ENCODE measurements around the gene ADAM33.

DNA sequence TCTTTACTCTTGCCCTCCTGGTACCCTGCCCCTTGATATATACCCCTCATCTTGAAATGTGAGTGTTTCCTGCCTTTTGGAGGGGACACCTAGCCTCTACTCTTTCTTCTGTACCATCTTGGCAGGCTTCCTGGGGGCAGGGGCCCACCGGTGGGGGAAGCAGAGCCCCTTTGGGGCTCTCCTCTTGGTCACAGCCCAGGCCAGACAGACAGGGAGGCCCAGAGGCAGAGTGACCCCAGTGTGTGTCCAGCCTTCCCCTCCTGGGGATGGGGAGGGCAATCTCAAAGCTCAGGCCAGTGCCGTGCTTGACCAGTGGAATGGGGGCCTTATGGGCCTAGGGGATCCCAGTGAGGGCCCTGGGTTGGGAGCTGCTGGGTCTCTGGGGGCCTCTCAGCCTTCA is 3.6 kb downstream of the ADAM33 start:
- TF ChIP-seq SUZ12 (IDR thresholded peaks at IDR 0.05; ENCODE audit: low read length) (no peak), ASH2L (IDR thresholded peaks at IDR 0.05; ENCODE audit: low read length) (no peak), POLR2A (IDR thresholded peaks at IDR 0.05; ENCODE audit: control extremely low read depth in 1 of 2, low read depth in 2 of 2, low read length in 2 of 2) (no peak), EZH2 (IDR thresholded peaks at IDR 0.05; ENCODE audit: low read depth, low read length, severe bottlenecking) (no peak), SP1 (IDR thresholded peaks at IDR 0.05; ENCODE audit: low read depth, low read length) (no peak), RNF2 (IDR thresholded peaks at IDR 0.05; ENCODE audit: borderline replicate concordance, low read depth, low read length, missing control alignments, poor library complexity, severe bottlenecking) (no peak), EGR1 (IDR thresholded peaks at IDR 0.05; ENCODE audit: borderline replicate concordance, low read depth, low read length) (no peak)
- TF ChIP-seq, protein P1, sequence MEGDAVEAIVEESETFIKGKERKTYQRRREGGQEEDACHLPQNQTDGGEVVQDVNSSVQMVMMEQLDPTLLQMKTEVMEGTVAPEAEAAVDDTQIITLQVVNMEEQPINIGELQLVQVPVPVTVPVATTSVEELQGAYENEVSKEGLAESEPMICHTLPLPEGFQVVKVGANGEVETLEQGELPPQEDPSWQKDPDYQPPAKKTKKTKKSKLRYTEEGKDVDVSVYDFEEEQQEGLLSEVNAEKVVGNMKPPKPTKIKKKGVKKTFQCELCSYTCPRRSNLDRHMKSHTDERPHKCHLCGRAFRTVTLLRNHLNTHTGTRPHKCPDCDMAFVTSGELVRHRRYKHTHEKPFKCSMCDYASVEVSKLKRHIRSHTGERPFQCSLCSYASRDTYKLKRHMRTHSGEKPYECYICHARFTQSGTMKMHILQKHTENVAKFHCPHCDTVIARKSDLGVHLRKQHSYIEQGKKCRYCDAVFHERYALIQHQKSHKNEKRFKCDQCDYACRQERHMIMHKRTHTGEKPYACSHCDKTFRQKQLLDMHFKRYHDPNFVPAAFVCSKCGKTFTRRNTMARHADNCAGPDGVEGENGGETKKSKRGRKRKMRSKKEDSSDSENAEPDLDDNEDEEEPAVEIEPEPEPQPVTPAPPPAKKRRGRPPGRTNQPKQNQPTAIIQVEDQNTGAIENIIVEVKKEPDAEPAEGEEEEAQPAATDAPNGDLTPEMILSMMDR (IDR thresholded peaks at IDR 0.05; ENCODE audit: control extremely low read depth in 1 of 3, insufficient read depth in 1 of 3, low read depth in 1 of 3, low read length in 3 of 3), result no peak

Data from H1 (cell line).